GM12878 (cell line): ENCODE measurements around the gene RMI2. TPM values are rescaled to one million over a fixed set of nuclear protein-coding genes. Genes with fewer than 3 reads are reported as not detected.

Source experiments
- ATAC-seq: fragments of 200-7000 bp; cut with Tn5 transposase; 3 replicates; pipeline ENCODE4 v1.9.1; 2020; ENCODE audit warnings: mild to moderate bottlenecking, moderate library complexity
- BruUV-seq: library from RNA; stranded (reverse); fragments of 400-500 nt; replicated peaks from 2 replicates; lab custom pipeline; 2021; lab: Mats Ljungman, UMichigan
- CTCF ChIA-PET: fragments of 300-600 bp; sonication (Branson Sonifier 250); formaldehyde crosslinking; extraction: SDS; loops from one replicate; lab custom pipeline; 2021; ENCODE audit warnings: inconsistent platforms; lab: Yijun Ruan, JAX
- POLR2A ChIA-PET: fragments of 350-600 bp; formaldehyde crosslinking; extraction: SDS; loops from one replicate; lab custom pipeline; 2021; ENCODE audit warnings: inconsistent platforms; lab: Charles Lee
- RAD21 ChIA-PET: fragments of 300-600 bp; sonication (Branson Sonifier 250); formaldehyde crosslinking; loops from one replicate; lab custom pipeline; 2023; ENCODE audit warnings: antibody characterized with exemption; ENCODE audit not compliant: unreplicated experiment; lab: Charles Lee
- SMC1A ChIA-PET: fragments of 300-600 bp; sonication (Branson Sonifier 250); formaldehyde crosslinking; loops from one replicate; lab custom pipeline; 2023; ENCODE audit not compliant: unreplicated experiment, uncharacterized antibody; lab: Charles Lee
- DNase-seq: peaks from one replicate; pipeline ENCODE4 v3.0.0-alpha.2; 2011; ENCODE audit warnings: low read depth, low spot score
- FAIRE-seq: peaks from 3 replicates; lab custom pipeline; 2011; peaks lifted over from hg19 to GRCh38; lab: Jason Lieb, UNC
- H2AFZ ChIP-seq: 2 replicates; pipeline ENCODE4 v1.6.0; 2011; ENCODE audit warnings: low read depth, low read length, control low read depth; ENCODE audit not compliant: control insufficient read depth
- H3K27ac ChIP-seq: 2 replicates; pipeline ENCODE4 v1.5.1; 2011; ENCODE audit warnings: control low read depth; ENCODE audit not compliant: control insufficient read depth, insufficient read depth
- H3K27me3 ChIP-seq, 2 experiments: replicated peaks in 1 of 2; 2 replicates each; pipeline versions ENCODE4 v1.6.0 to v1.6.1; 2011; ENCODE audit warnings: low read length in 1 of 2; ENCODE audit not compliant: control insufficient read depth in 2 of 2, insufficient read depth in 2 of 2
- H3K36me3 ChIP-seq, 2 experiments: 2 replicates each; pipeline ENCODE4 v1.5.1; 2011; ENCODE audit warnings: low read length in 1 of 2; ENCODE audit not compliant: control insufficient read depth in 2 of 2, insufficient read depth in 2 of 2
- H3K4me1 ChIP-seq: 2 replicates; pipeline ENCODE4 v1.6.1; 2011; ENCODE audit warnings: mild to moderate bottlenecking, low read length, moderate library complexity, mixed read lengths; ENCODE audit not compliant: control insufficient read depth, insufficient read depth
- H3K4me2 ChIP-seq: 2 replicates; pipeline ENCODE4 v1.6.0; 2011; ENCODE audit warnings: control low read depth; ENCODE audit not compliant: control insufficient read depth, insufficient read depth
- H3K4me3 ChIP-seq: fragments of 200-600 bp; sonication (generic); 2 replicates; pipeline ENCODE4 v1.5.1; 2016
- H3K79me2 ChIP-seq: 2 replicates; pipeline ENCODE4 v1.6.0; 2011; ENCODE audit warnings: low read length; ENCODE audit not compliant: control insufficient read depth, insufficient read depth
- H3K9ac ChIP-seq: 2 replicates; pipeline ENCODE4 v1.8.0; 2011; ENCODE audit warnings: low read length, control low read depth, mixed read lengths; ENCODE audit not compliant: control insufficient read depth, insufficient read depth
- H3K9me3 ChIP-seq: replicated peaks from 3 replicates; pipeline ENCODE4 v1.5.1; 2011; ENCODE audit warnings: mild to moderate bottlenecking, low read length; ENCODE audit not compliant: control insufficient read depth, insufficient read depth
- H4K20me1 ChIP-seq: 2 replicates; pipeline ENCODE4 v1.6.0; 2011; ENCODE audit not compliant: control insufficient read depth, insufficient read depth
- PKNOX1 ChIP-seq: fragments of 450-650 bp; IDR thresholded peaks from 2 replicates; pipeline ENCODE4 v1.6.1; 2016; ENCODE audit warnings: mild to moderate bottlenecking
- RBBP5 ChIP-seq: fragments of 200-600 bp; sonication (generic); conservative IDR thresholded peaks from 2 replicates; pipeline ENCODE4 v1.6.1; 2016
- WGBS: methylation state at CpG from one replicate; pipeline ENCODE4 v1.1.6; 2016; ENCODE audit warnings: low lambda C conversion rate; ENCODE audit not compliant: insufficient replicate concordance, insufficient coverage; ENCODE audit errors: missing lambda C conversion rate; 5-methylcytosine and 5-hydroxymethylcytosine counted together
- in situ Hi-C: fragments of 300-500 bp; cut with MboI; formaldehyde crosslinking; loops from 9 replicates; pipeline ENCODE4 v1.14.3; 2018; ENCODE audit warnings: mixed read lengths
- intact Hi-C: fragments of 100-400 bp; cut with micrococcal nuclease; formaldehyde crosslinking; loops from one replicate; pipeline ENCODE4 v1.14.2; 2022; ENCODE audit not compliant: unreplicated experiment
- polyA plus RNA-seq, 11 experiments: library from polyadenylated mRNA; depleted of rRNA in 4 of 11; unstranded in 6 of 11; stranded (reverse) in 5 of 11; fragments of >200 nt; fragmentation: Nextera tagmentation in 4 of 11; fragmentation: Illumina TruSeq in 1 of 11; extraction: Ambion mirVana in 4 of 11; extraction: Trizol in 1 of 11; gene quantifications; 1 replicate in 1 of 11; 2 replicates in 10 of 11; pipeline versions ENCODE4 v1.2.1 to v1.2.3, GENCODE V29; 2011 to 2016; ENCODE audit warnings: inconsistent platforms in 2 of 11, missing spikeins in 2 of 11, low read depth in 1 of 11
- total RNA-seq, 4 experiments: library from RNA; depleted of rRNA in 3 of 4; stranded (reverse); fragments of >200 nt in 3 of 4; fragmentation: Illumina TruSeq in 1 of 4; extraction: Trizol in 1 of 4; gene quantifications; 2 replicates each; pipeline versions ENCODE4 v1.2.1 to v1.2.3, GENCODE V29; 2013 to 2021

Gene RMI2
- total and polyA plus RNA-seq, 10 of the 15 experiments (the other 5 are each of a cell fraction or from before 2014, with no cell fraction given) = 9.6 to 68.8 (median 32.1) TPM

GRCh38 chr16:11307639-11308492, 37.4 kb upstream of the RMI2 start:
- H4K20me1 ChIP-seq = no peaks in the 10 kb centered on the region
- CTCF ChIA-PET = interaction anchor here (1.0 to 6.9 kb wide), 7 partner anchors 10 to 359 kb away, joined by 3 to 70 read pairs (median 6); partner anchors contain the start of gene SOCS1
- H3K4me1 ChIP-seq = peaks cover 65% of the 10 kb centered on the region
- H3K4me2 ChIP-seq = no peak overlapping the region; the same call in 1 of the 2 replicates
- ATAC-seq (no peak), DNase-seq (no peak), FAIRE-seq (no peak)
- WGBS = 93% methylated on average over 20 of the region's 21 CpGs
- POLR2A ChIA-PET = interaction anchor here (0.8 to 5.4 kb wide), 4 partner anchors 10 to 52 kb away, joined by 5 to 85 read pairs (median 10); partner anchors contain the start of gene SOCS1
- no peak overlapping the region for H3K9ac ChIP-seq
- SMC1A ChIA-PET = interaction anchor here (1.1 to 7.4 kb wide), 8 partner anchors 9 to 342 kb away, joined by 3 to 194 read pairs (median 4); partner anchors contain the start of gene SOCS1
- RAD21 ChIA-PET = interaction anchor here (1.1 to 8.5 kb wide), 7 partner anchors 10 to 102 kb away, joined by 3 to 206 read pairs (median 89); partner anchors contain the start of gene SOCS1
- no peak overlapping the region for H3K4me3 ChIP-seq
- H3K27me3 ChIP-seq = no peaks in the 10 kb centered on the region
- peaks cover 2% of the 10 kb centered on the region; the same call in 2 of the 3 replicates for H3K9me3 ChIP-seq
- BruUV-seq = no TSS peak
- peak overlapping the region; percentile 53 for H3K27ac ChIP-seq
- intact Hi-C loops = no loop called here
- H2AFZ ChIP-seq = no peak overlapping the region
- no peaks in the 10 kb centered on the region for H3K36me3 ChIP-seq
- in situ Hi-C loops = loop anchor here (5.0 to 10.0 kb wide), 2 partner anchors 341 to 1003 kb away; no protein-coding TSS in a partner anchor
- H3K79me2 ChIP-seq = no peaks in the 10 kb centered on the region
- TF ChIP-seq RBBP5 (no peak), PKNOX1 (peak; percentile 36; the same call in 1 of the 2 replicates)
